GM23338 (cell line): Measurements from ENCODE around the gene SRGAP1. TPM values are rescaled to one million over a fixed set of nuclear protein-coding genes. Genes with fewer than 3 reads are reported as not detected.

Experiments used
- ATAC-seq: fragments of 200-7000 bp; cut with Tn5 transposase; 3 replicates; pipeline ENCODE4 v1.9.1; 2020
- DNase-seq: peaks from one replicate; pipeline ENCODE4 v3.0.0-alpha.2; 2015; ENCODE audit warnings: low spot score
- H2AFZ ChIP-seq: fragments of 200-600 bp; sonication (generic); 2 replicates; pipeline ENCODE4 v1.8.0; 2016; ENCODE audit warnings: antibody characterized with exemption, mild to moderate bottlenecking, moderate library complexity
- H3F3A ChIP-seq: fragments of 200-600 bp; sonication (generic); replicated peaks from 2 replicates; pipeline ENCODE4 v1.8.0; 2017; ENCODE audit warnings: antibody characterized with exemption, mixed run types, low read depth
- H3K27ac ChIP-seq: fragments of 200-600 bp; sonication (generic); 2 replicates; pipeline ENCODE4 v1.6.1; 2016; ENCODE audit warnings: low read depth
- H3K27me3 ChIP-seq: fragments of 200-600 bp; sonication (generic); 2 replicates; pipeline ENCODE4 v1.8.0; 2016; ENCODE audit warnings: mild to moderate bottlenecking, mixed run types, moderate library complexity; ENCODE audit not compliant: insufficient read depth
- H3K36me3 ChIP-seq: fragments of 200-600 bp; sonication (generic); 2 replicates; pipeline ENCODE4 v1.8.0; 2016; ENCODE audit warnings: mild to moderate bottlenecking; ENCODE audit not compliant: insufficient read depth
- H3K4me1 ChIP-seq: fragments of 200-600 bp; sonication (generic); 2 replicates; pipeline ENCODE4 v1.8.0; 2016; ENCODE audit warnings: mild to moderate bottlenecking, moderate library complexity; ENCODE audit not compliant: insufficient read depth
- H3K4me2 ChIP-seq: fragments of 200-600 bp; sonication (generic); 2 replicates; pipeline ENCODE4 v1.7.1; 2017; ENCODE audit warnings: mixed run types
- H3K4me3 ChIP-seq: fragments of 200-600 bp; sonication (generic); 2 replicates; pipeline ENCODE4 v1.6.1; 2016; ENCODE audit warnings: mixed run types
- H3K79me2 ChIP-seq: fragments of 200-600 bp; sonication (generic); replicated peaks from 2 replicates; pipeline ENCODE4 v1.8.0; 2017; ENCODE audit warnings: mild to moderate bottlenecking; ENCODE audit not compliant: insufficient read depth
- H3K9me2 ChIP-seq: fragments of 200-600 bp; sonication (generic); 2 replicates; pipeline ENCODE4 v1.8.0; 2017; ENCODE audit not compliant: insufficient read depth
- H4K20me1 ChIP-seq: fragments of 200-600 bp; sonication (generic); replicated peaks from 2 replicates; pipeline ENCODE4 v1.8.0; 2017; ENCODE audit warnings: mild to moderate bottlenecking; ENCODE audit not compliant: insufficient read depth
- H3K27ac Mint-ChIP-seq: 2 replicates; pipeline ENCODE4 v1.8.0; 2020; ENCODE audit warnings: inconsistent platforms, mild to moderate bottlenecking, moderate library complexity, mixed read lengths
- H3K27me3 Mint-ChIP-seq: 3 replicates; pipeline ENCODE4 v1.8.0; 2022; ENCODE audit warnings: low read depth, mild to moderate bottlenecking, moderate library complexity, mixed read lengths, inconsistent platforms; ENCODE audit not compliant: insufficient read depth, poor library complexity
- H3K36me3 Mint-ChIP-seq: 3 replicates; pipeline ENCODE4 v1.8.0; 2021; ENCODE audit warnings: low read depth, mild to moderate bottlenecking, inconsistent platforms, moderate library complexity, mixed read lengths
- H3K4me1 Mint-ChIP-seq: 3 replicates; pipeline ENCODE4 v1.8.0; 2020; ENCODE audit warnings: mild to moderate bottlenecking, inconsistent platforms, mixed read lengths
- H3K4me3 Mint-ChIP-seq: 3 replicates; pipeline ENCODE4 v1.8.0; 2021; ENCODE audit warnings: moderate library complexity, mild to moderate bottlenecking, inconsistent platforms, mixed read lengths
- H3K9me3 Mint-ChIP-seq: 3 replicates; pipeline ENCODE4 v1.8.0; 2020; ENCODE audit warnings: moderate library complexity, mild to moderate bottlenecking, inconsistent platforms, mixed read lengths
- JUNB ChIP-seq: IDR thresholded peaks from one replicate; pipeline ENCODE4 v1.6.1; 2016; ENCODE audit warnings: antibody characterized with exemption; ENCODE audit not compliant: unreplicated experiment
- POLR2AphosphoS5 ChIP-seq: IDR thresholded peaks from 2 replicates; pipeline ENCODE4 v1.6.1; 2016; ENCODE audit warnings: antibody characterized with exemption, low read depth
- ZNF331 ChIP-seq: fragments of 250-450 bp; sonication (Bioruptor Pico); IDR thresholded peaks from 2 replicates; pipeline ENCODE4 v1.5.0; 2020; ENCODE audit warnings: low read depth, mild to moderate bottlenecking, moderate library complexity
- polyA plus RNA-seq: library from polyadenylated mRNA; unstranded; fragments of >200 nt; fragmentation: Nextera tagmentation; extraction: Ambion mirVana; gene quantifications from 2 replicates; pipeline ENCODE4 v1.2.1, GENCODE V29; 2016
- total RNA-seq: library from RNA; depleted of rRNA; stranded (reverse); fragments of >200 nt; shearing (Covaris generic); gene quantifications from 2 replicates; pipeline ENCODE4 v1.2.3, GENCODE V29; 2014
- TF ChIP-seq, protein P1 (sequence below): fragments of 250-450 bp; sonication (Bioruptor Pico); IDR thresholded peaks from 2 replicates; pipeline ENCODE4 v1.5.0; 2020; ENCODE audit warnings: mild to moderate bottlenecking, moderate library complexity
- TF ChIP-seq, protein P2 (sequence below): IDR thresholded peaks from one replicate; pipeline ENCODE4 v1.6.1; 2018; ENCODE audit warnings: antibody characterized with exemption; ENCODE audit not compliant: unreplicated experiment

Gene SRGAP1
- total and polyA plus RNA-seq, 2 experiments from 2014 or later: 6.1 to 8.1 TPM

DNA sequence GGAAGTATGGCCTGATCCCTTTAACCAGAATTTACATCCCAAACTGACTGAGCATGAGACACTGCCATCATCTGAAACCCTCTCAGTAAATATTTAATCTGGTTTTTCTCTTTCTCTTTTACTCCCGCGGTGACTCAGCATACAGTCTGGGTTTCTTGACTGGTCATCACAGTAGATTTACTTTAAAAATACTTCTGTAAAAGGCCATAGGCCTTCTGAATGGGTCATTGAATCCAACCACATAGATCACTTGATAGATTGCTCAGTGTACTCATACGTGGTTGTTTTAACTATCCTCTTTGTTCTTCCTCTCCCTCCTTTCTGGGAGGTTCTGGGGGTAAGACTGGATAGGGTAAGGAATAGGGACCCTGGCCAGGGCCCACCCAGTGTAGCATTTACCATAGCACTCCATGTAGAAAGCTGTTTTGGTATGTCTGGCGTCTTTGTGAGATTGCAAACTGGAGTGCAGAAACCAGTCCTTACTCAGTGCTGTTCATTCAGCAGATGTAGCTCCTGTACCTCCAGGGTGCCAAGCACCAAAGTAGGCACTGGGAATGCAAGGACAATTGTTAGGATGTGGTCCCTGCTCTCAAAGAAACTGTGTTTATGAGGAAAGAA is 165.7 kb downstream of the SRGAP1 start (continued):
- TF ChIP-seq, protein P1, sequence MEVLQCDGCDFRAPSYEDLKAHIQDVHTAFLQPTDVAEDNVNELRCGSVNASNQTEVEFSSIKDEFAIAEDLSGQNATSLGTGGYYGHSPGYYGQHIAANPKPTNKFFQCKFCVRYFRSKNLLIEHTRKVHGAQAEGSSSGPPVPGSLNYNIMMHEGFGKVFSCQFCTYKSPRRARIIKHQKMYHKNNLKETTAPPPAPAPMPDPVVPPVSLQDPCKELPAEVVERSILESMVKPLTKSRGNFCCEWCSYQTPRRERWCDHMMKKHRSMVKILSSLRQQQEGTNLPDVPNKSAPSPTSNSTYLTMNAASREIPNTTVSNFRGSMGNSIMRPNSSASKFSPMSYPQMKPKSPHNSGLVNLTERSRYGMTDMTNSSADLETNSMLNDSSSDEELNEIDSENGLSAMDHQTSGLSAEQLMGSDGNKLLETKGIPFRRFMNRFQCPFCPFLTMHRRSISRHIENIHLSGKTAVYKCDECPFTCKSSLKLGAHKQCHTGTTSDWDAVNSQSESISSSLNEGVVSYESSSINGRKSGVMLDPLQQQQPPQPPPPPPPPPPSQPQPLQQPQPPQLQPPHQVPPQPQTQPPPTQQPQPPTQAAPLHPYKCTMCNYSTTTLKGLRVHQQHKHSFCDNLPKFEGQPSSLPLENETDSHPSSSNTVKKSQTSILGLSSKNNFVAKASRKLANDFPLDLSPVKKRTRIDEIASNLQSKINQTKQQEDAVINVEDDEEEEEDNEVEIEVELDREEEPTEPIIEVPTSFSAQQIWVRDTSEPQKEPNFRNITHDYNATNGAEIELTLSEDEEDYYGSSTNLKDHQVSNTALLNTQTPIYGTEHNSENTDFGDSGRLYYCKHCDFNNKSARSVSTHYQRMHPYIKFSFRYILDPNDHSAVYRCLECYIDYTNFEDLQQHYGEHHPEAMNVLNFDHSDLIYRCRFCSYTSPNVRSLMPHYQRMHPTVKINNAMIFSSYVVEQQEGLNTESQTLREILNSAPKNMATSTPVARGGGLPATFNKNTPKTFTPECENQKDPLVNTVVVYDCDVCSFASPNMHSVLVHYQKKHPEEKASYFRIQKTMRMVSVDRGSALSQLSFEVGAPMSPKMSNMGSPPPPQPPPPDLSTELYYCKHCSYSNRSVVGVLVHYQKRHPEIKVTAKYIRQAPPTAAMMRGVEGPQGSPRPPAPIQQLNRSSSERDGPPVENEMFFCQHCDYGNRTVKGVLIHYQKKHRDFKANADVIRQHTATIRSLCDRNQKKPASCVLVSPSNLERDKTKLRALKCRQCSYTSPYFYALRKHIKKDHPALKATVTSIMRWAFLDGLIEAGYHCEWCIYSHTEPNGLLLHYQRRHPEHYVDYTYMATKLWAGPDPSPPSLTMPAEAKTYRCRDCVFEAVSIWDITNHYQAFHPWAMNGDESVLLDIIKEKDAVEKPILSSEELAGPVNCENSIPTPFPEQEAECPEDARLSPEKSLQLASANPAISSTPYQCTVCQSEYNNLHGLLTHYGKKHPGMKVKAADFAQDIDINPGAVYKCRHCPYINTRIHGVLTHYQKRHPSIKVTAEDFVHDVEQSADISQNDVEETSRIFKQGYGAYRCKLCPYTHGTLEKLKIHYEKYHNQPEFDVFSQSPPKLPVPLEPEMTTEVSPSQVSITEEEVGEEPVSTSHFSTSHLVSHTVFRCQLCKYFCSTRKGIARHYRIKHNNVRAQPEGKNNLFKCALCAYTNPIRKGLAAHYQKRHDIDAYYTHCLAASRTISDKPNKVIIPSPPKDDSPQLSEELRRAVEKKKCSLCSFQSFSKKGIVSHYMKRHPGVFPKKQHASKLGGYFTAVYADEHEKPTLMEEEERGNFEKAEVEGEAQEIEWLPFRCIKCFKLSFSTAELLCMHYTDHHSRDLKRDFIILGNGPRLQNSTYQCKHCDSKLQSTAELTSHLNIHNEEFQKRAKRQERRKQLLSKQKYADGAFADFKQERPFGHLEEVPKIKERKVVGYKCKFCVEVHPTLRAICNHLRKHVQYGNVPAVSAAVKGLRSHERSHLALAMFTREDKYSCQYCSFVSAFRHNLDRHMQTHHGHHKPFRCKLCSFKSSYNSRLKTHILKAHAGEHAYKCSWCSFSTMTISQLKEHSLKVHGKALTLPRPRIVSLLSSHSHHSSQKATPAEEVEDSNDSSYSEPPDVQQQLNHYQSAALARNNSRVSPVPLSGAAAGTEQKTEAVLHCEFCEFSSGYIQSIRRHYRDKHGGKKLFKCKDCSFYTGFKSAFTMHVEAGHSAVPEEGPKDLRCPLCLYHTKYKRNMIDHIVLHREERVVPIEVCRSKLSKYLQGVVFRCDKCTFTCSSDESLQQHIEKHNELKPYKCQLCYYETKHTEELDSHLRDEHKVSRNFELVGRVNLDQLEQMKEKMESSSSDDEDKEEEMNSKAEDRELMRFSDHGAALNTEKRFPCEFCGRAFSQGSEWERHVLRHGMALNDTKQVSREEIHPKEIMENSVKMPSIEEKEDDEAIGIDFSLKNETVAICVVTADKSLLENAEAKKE (CRISPR knock-in tag): no peak

- Histone ChIP-seq H3K9me2 (no peaks in the 10 kb centered on the region), H3K79me2 (no peaks in the 10 kb centered on the region), H4K20me1 (no peaks in the 10 kb centered on the region), H3K36me3 (no peaks in the 10 kb centered on the region), H3K4me3 (no peak overlapping the region), H3K27ac (no peak overlapping the region), H2AFZ (no peak overlapping the region), H3K4me2 (no peak overlapping the region), H3K27me3 (no peaks in the 10 kb centered on the region), H3F3A (no peaks in the 10 kb centered on the region), H3K4me1 (peaks cover 7% of the 10 kb centered on the region; the same call in 1 of the 2 replicates)
- DNase-seq (no peak), ATAC-seq (no peak)
- Mint-ChIP-seq H3K36me3 (no peaks in the 10 kb centered on the region), H3K4me3 (no peak overlapping the region), H3K27ac (no peak overlapping the region), H3K27me3 (no peaks in the 10 kb centered on the region), H3K9me3 (no peaks in the 10 kb centered on the region), H3K4me1 (peaks cover 8% of the 10 kb centered on the region)
- TF ChIP-seq JUNB: no peak
- TF ChIP-seq, protein P2, sequence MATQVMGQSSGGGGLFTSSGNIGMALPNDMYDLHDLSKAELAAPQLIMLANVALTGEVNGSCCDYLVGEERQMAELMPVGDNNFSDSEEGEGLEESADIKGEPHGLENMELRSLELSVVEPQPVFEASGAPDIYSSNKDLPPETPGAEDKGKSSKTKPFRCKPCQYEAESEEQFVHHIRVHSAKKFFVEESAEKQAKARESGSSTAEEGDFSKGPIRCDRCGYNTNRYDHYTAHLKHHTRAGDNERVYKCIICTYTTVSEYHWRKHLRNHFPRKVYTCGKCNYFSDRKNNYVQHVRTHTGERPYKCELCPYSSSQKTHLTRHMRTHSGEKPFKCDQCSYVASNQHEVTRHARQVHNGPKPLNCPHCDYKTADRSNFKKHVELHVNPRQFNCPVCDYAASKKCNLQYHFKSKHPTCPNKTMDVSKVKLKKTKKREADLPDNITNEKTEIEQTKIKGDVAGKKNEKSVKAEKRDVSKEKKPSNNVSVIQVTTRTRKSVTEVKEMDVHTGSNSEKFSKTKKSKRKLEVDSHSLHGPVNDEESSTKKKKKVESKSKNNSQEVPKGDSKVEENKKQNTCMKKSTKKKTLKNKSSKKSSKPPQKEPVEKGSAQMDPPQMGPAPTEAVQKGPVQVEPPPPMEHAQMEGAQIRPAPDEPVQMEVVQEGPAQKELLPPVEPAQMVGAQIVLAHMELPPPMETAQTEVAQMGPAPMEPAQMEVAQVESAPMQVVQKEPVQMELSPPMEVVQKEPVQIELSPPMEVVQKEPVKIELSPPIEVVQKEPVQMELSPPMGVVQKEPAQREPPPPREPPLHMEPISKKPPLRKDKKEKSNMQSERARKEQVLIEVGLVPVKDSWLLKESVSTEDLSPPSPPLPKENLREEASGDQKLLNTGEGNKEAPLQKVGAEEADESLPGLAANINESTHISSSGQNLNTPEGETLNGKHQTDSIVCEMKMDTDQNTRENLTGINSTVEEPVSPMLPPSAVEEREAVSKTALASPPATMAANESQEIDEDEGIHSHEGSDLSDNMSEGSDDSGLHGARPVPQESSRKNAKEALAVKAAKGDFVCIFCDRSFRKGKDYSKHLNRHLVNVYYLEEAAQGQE: no peak
- TF ChIP-seq, protein P1 (CRISPR knock-in tag): no peak
- TF ChIP-seq POLR2AphosphoS5: no peak
- no peak for TF ChIP-seq ZNF331
Observed at GRCh38 chr12:64016521-64016920, 172.0 kb downstream of the SRGAP1 start.
